ENCODE results near the gene INPP5A.

GRCh38 chr10:132589681-132590080 lies 52.1 kb downstream of the INPP5A start:
- TF ChIP-seq POLR2A (IDR thresholded peaks at IDR 0.05; ENCODE audit: borderline replicate concordance, extremely low read depth, insufficient read depth, insufficient read length) (no peak), ATF3 (IDR thresholded peaks at IDR 0.05) (no peak), POLR2AphosphoS5 (IDR thresholded peaks at IDR 0.05; ENCODE audit: low read depth, low read length) (no peak), REST (IDR thresholded peaks at IDR 0.05; ENCODE audit: low read depth) (no peak), YY1 (IDR thresholded peaks at IDR 0.05; ENCODE audit: extremely low read depth, insufficient replicate concordance, low read depth, low read length) (no peak), CTCF (IDR thresholded peaks at IDR 0.05 in 2 of 3, conservative IDR thresholded peaks at IDR 0.05 in 1 of 3; ENCODE audit: borderline replicate concordance in 1 of 3, insufficient read depth in 1 of 3, low read depth in 2 of 3, low read length in 2 of 3) (no peak), SP1 (IDR thresholded peaks at IDR 0.05; ENCODE audit: low read depth) (no peak), ZNF274 (IDR thresholded peaks at IDR 0.05; ENCODE audit: low read depth, low read length) (no peak)
